K562 (cell line): ENCODE data around the gene RSPH6A. TPM values are rescaled to one million over a fixed set of nuclear protein-coding genes. Genes with fewer than 3 reads are reported as not detected.
A peak's percentile ranks its signal among the peaks of the same experiment; 100 is the strongest.

Experiments
- ATAC-seq: fragments of 200-7000 bp; cut with Tn5 transposase; 3 replicates; pipeline ENCODE4 v1.9.1; 2020; ENCODE audit warnings: moderate library complexity
- BruUV-seq: library from RNA; stranded (reverse); fragments of 400-500 nt; replicated peaks from 2 replicates; lab custom pipeline; 2021; lab: Mats Ljungman, UMichigan
- CTCF ChIA-PET: fragments of 300-600 bp; formaldehyde crosslinking; extraction: SDS; loops from one replicate; lab custom pipeline; 2021; ENCODE audit warnings: low intra/inter-chr PET ratio; lab: Yijun Ruan, JAX
- POLR2A ChIA-PET: fragments of 300-600, 350-650 bp; sonication (Branson Sonifier 250); formaldehyde crosslinking; extraction: SDS; loops from one replicate; lab custom pipeline; 2021; ENCODE audit warnings: antibody characterized with exemption, inconsistent platforms; lab: Yijun Ruan, JAX
- DNase-seq, 4 experiments: peaks; one replicate each; pipeline versions ENCODE4 v3.0.0 to v3.0.0-alpha.2; 2011 to 2018; ENCODE audit warnings: low spot score in 3 of 4, mixed read lengths in 3 of 4; ENCODE audit errors: extremely low read depth in 1 of 4
- FAIRE-seq: peaks from 2 replicates; lab custom pipeline; 2011; peaks lifted over from hg19 to GRCh38; lab: Jason Lieb, UNC
- H2AFZ ChIP-seq: 2 replicates; pipeline ENCODE4 v1.6.0; 2011; ENCODE audit warnings: low read depth, low read length, control low read depth, inconsistent platforms
- H3K27ac ChIP-seq: fragments of 200-600 bp; 3 replicates; pipeline ENCODE4 v1.8.0; 2011; ENCODE audit warnings: low read depth, mild to moderate bottlenecking, control low read depth, inconsistent platforms, low read length, moderate library complexity, mixed read lengths; ENCODE audit errors: extremely low read depth
- H3K27me3 ChIP-seq, 2 experiments: fragments of 300-600 bp in 1 of 2; 2 replicates in 1 of 2; 3 replicates in 1 of 2; pipeline versions ENCODE4 v1.6.0 to v1.8.0; 2011; ENCODE audit warnings: inconsistent platforms in 2 of 2, low read length in 2 of 2, mild to moderate bottlenecking in 1 of 2, mixed read lengths in 1 of 2, moderate library complexity in 1 of 2; ENCODE audit not compliant: control insufficient read depth in 2 of 2, insufficient read depth in 2 of 2
- H3K36me3 ChIP-seq: fragments of 300-600 bp; 3 replicates; pipeline ENCODE4 v1.8.0; 2011; ENCODE audit warnings: mild to moderate bottlenecking, low read length, inconsistent platforms; ENCODE audit not compliant: control insufficient read depth, insufficient read depth
- H3K4me1 ChIP-seq, 2 experiments: fragments of 200-600 bp in 1 of 2; replicated peaks in 1 of 2; 2 replicates in 1 of 2; 3 replicates in 1 of 2; pipeline versions ENCODE4 v1.5.1 to v1.8.0; 2011; ENCODE audit warnings: inconsistent platforms in 2 of 2, low read length in 2 of 2, mild to moderate bottlenecking in 1 of 2, mixed read lengths in 1 of 2, moderate library complexity in 1 of 2; ENCODE audit not compliant: control insufficient read depth in 2 of 2, insufficient read depth in 2 of 2
- H3K4me2 ChIP-seq: 2 replicates; pipeline ENCODE4 v1.6.1; 2011; ENCODE audit warnings: low read length, control low read depth, inconsistent platforms, mixed read lengths; ENCODE audit not compliant: insufficient read depth
- H3K4me3 ChIP-seq: fragments of 200-600 bp; sonication (generic), shearing (Covaris generic); 2 replicates; pipeline ENCODE4 v1.5.1; 2016; ENCODE audit warnings: control low read depth, inconsistent platforms
- H3K79me2 ChIP-seq: fragments of 200-600 bp; 3 replicates; pipeline ENCODE4 v1.8.0; 2011; ENCODE audit warnings: low read length, inconsistent platforms; ENCODE audit not compliant: control insufficient read depth, insufficient read depth
- H3K9ac ChIP-seq, 2 experiments: 2 replicates each; pipeline versions ENCODE4 v1.6.0 to v1.6.1; 2011; ENCODE audit warnings: low read depth in 2 of 2, low read length in 2 of 2, control low read depth in 1 of 2, inconsistent platforms in 1 of 2, mild to moderate bottlenecking in 1 of 2, mixed read lengths in 1 of 2; ENCODE audit not compliant: insufficient read depth in 1 of 2
- H3K9me1 ChIP-seq: one replicate; pipeline ENCODE4 v1.6.0; 2011; ENCODE audit warnings: inconsistent platforms, mild to moderate bottlenecking, low read length, moderate library complexity; ENCODE audit not compliant: control insufficient read depth, insufficient read depth
- H3K9me3 ChIP-seq: replicated peaks from 2 replicates; pipeline ENCODE4 v1.5.1; 2011; ENCODE audit warnings: low read depth, low read length, inconsistent platforms; ENCODE audit not compliant: control insufficient read depth, insufficient read depth
- H4K20me1 ChIP-seq: replicated peaks from 2 replicates; pipeline ENCODE4 v1.6.1; 2011; ENCODE audit warnings: low read length, inconsistent platforms, mixed read lengths; ENCODE audit not compliant: control insufficient read depth, insufficient read depth
- ESRRA ChIP-seq: fragments of 450-650 bp; IDR thresholded peaks from 2 replicates; pipeline ENCODE4 v1.6.1; 2014; ENCODE audit warnings: low read depth, mild to moderate bottlenecking, moderate library complexity, borderline replicate concordance
- KDM1A ChIP-seq, 2 experiments: fragments of 450-650 bp; IDR thresholded peaks; 2 replicates each; pipeline ENCODE4 v1.6.1; 2016; ENCODE audit warnings: mild to moderate bottlenecking in 2 of 2
- PHF21A ChIP-seq: fragments of 450-650 bp; IDR thresholded peaks from 2 replicates; pipeline ENCODE4 v1.6.1; 2017; ENCODE audit warnings: low read depth, borderline replicate concordance
- POLR2G ChIP-seq: fragments of 200-400 bp; formaldehyde crosslinking; IDR thresholded peaks from 2 replicates; pipeline ENCODE4 v1.6.1; 2017; ENCODE audit warnings: low read depth, mild to moderate bottlenecking, antibody characterized with exemption, low read length, moderate library complexity
- THAP12 ChIP-seq: fragments of 250-450 bp; sonication (Bioruptor Pico); IDR thresholded peaks from 2 replicates; pipeline ENCODE4 v1.9.0; 2021; ENCODE audit warnings: mild to moderate bottlenecking, inconsistent platforms
- WGBS: fragments of 100-300 bp; shearing (Covaris generic); methylation state at CpG from one replicate; pipeline ENCODE4 v1.1.6; 2016; ENCODE audit warnings: low coverage, mixed read lengths; ENCODE audit not compliant: insufficient coverage; ENCODE audit errors: missing lambda C conversion rate; 5-methylcytosine and 5-hydroxymethylcytosine counted together
- in situ Hi-C: fragments of 300-500 bp; cut with MboI; formaldehyde crosslinking; loops from 4 replicates; pipeline ENCODE4 v1.15.0; 2018; ENCODE audit warnings: inconsistent platforms, mixed read lengths
- intact Hi-C: fragments of 100-400 bp; cut with micrococcal nuclease; formaldehyde crosslinking; loops from 2 replicates; pipeline ENCODE4 v1.14.2; 2022
- polyA plus RNA-seq, 8 experiments: library from polyadenylated mRNA; depleted of rRNA in 4 of 8; stranded (reverse) in 5 of 8; unstranded in 3 of 8; fragments of >200 nt; fragmentation: Nextera tagmentation in 2 of 8; fragmentation: Illumina TruSeq in 1 of 8; extraction: Ambion mirVana in 2 of 8; extraction: Trizol in 1 of 8; gene quantifications; 2 replicates each; pipeline versions ENCODE4 v1.2.1 to v1.2.3, GENCODE V29; 2011 to 2014; ENCODE audit warnings: inconsistent platforms in 1 of 8, missing spikeins in 1 of 8
- total RNA-seq, 7 experiments: library from RNA; depleted of rRNA in 6 of 7; stranded (reverse); fragments of >200 nt in 6 of 7; fragmentation: Illumina TruSeq in 2 of 7; extraction: Trizol in 2 of 7; gene quantifications; 2 replicates each; pipeline versions ENCODE4 v1.2.1 to v1.2.3, GENCODE V29; 2011 to 2021; ENCODE audit warnings: low replicate concordance in 1 of 7

The RSPH6A gene
- total and polyA plus RNA-seq, 9 of the 15 experiments (the other 6 are each of a cell fraction or from before 2014, with no cell fraction given), result 0.03 to 0.15 (median 0.07) TPM; not detected in 5

GRCh38 chr19:45772130-45772840 lies 42.8 kb downstream of the RSPH6A start:
- H3K4me2 ChIP-seq, result no peak overlapping the region
- ChIA-PET CTCF (no interaction called here), POLR2A (interaction anchor here (0.6 to 5.9 kb wide), 9 partner anchors 9 to 130 kb away, joined by 3 to 70 read pairs (median 3); partner anchors contain the start of genes DMPK, DMWD, MYPOP and QPCTL)
- no peak for ATAC-seq
- no peaks in the 10 kb centered on the region for H3K9me3 ChIP-seq
- H2AFZ ChIP-seq, result no peak overlapping the region
- peak overlapping the region in 1 of 2 experiments; percentile 80; a peak in 1 of 4 replicates for H3K9ac ChIP-seq
- intact Hi-C loops (no loop called here), in situ Hi-C loops (no loop called here)
- BruUV-seq, result no TSS peak
- no peaks in the 10 kb centered on the region for H3K9me1 ChIP-seq
- H3K4me1 ChIP-seq, result peaks cover 4 to 54% of the 10 kb centered on the region in 2 experiments; a peak in 4 of 5 replicates
- H3K27ac ChIP-seq, result no peak overlapping the region
- no peak for DNase-seq
- no peaks in the 10 kb centered on the region for H4K20me1 ChIP-seq
- no peak overlapping the region for H3K4me3 ChIP-seq
- peaks cover 12% of the 10 kb centered on the region; the same call in 2 of the 3 replicates for H3K79me2 ChIP-seq
- no peaks in the 10 kb centered on the region for H3K27me3 ChIP-seq
- H3K36me3 ChIP-seq, result peaks cover 19% of the 10 kb centered on the region; the same call in 2 of the 3 replicates
- 60% methylated on average over 13 of the region's 14 CpGs for WGBS
- FAIRE-seq, result no peak
- TF ChIP-seq ESRRA (no peak), POLR2G (peak; percentile 48; the same call in 1 of the 2 replicates), KDM1A (IDR thresholded peaks at IDR 0.05) (no peak), PHF21A (no peak), THAP12 (CRISPR knock-in tag) (no peak)
- TF ChIP-seq, all 486 proteins: peak for 1
